Fibroblast of mammary gland (primary cell): Measurements from ENCODE around the gene GMDS.

Source experiments
- DNase-seq: peaks from one replicate; pipeline ENCODE4 v3.0.0-alpha.2; 2010; ENCODE audit warnings: low read depth
- H3K4me3 ChIP-seq: 2 replicates; pipeline ENCODE4 v1.5.1; 2011; ENCODE audit warnings: low read depth, mild to moderate bottlenecking, low read length, moderate library complexity; ENCODE audit not compliant: control insufficient read depth
- CTCF ChIP-seq: conservative IDR thresholded peaks from 2 replicates; pipeline ENCODE4 v1.5.1; 2011; ENCODE audit warnings: low read depth, low read length, inconsistent platforms; ENCODE audit not compliant: control insufficient read depth, insufficient read depth

Gene GMDS

GRCh38 chr6:2258112-2258511, 12.7 kb upstream of the GMDS start:
- no peak for DNase-seq
- no peak for TF ChIP-seq CTCF
- H3K4me3 ChIP-seq, result no peak overlapping the region

GRCh38 chr6:2257363-2257762, 12.0 kb upstream of the GMDS start:
- no peak overlapping the region for H3K4me3 ChIP-seq
- DNase-seq, result no peak
- TF ChIP-seq CTCF, result no peak

GRCh38 chr6:2254747-2255146, 9.3 kb upstream of the GMDS start:
- TF ChIP-seq CTCF, result no peak
- DNase-seq, result no peak
- no peak overlapping the region for H3K4me3 ChIP-seq

- no peak for DNase-seq
- H3K4me3 ChIP-seq, result no peak overlapping the region
- TF ChIP-seq CTCF, result no peak
Measured at GRCh38 chr6:2249126-2249525, 3.7 kb upstream of the GMDS start.

GRCh38 chr6:2247664-2248063, 2.3 kb upstream of the GMDS start:
- no peak for DNase-seq
- H3K4me3 ChIP-seq, result no peak overlapping the region
- no peak for TF ChIP-seq CTCF

- H3K4me3 ChIP-seq, result peak overlapping the region; percentile 73
- peak; percentile 67 for DNase-seq
- no peak for TF ChIP-seq CTCF
Measured at GRCh38 chr6:2245877-2246863, 765 bp upstream of the GMDS start.
